ENCODE results near the gene CFAP92.

DNA sequence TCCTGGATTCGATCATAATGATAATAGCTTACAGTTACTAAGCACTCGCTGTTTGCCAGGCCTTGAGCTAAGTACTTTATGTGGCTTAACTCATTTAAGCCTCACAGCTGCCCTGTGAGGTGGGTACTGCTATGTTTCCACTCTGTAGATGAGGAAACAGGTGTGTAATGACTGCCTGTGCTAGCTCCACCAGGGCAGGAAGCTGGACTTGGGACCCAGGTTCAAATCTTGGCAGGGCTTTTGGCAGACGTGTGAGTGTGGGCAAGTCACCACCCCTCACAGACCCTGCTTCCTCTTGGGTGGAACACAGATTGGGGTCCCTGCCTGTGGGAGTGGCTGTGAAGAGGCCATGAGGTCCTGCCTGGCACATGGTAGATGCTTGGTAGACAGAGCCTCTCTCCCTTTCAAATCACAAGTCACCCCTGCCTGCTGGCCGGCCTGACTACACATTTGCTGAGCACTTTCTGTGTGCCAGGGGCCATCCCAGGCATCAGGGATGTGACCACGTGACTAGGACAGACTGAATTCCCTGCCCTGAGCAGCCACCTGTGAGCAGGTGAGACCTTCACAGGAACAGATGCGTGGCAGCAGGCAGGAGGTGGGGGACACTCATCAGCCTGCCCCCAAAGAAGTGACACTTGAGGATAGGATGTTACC, 10.9 kb upstream of the CFAP92 start:
- TF ChIP-seq, protein P1, sequence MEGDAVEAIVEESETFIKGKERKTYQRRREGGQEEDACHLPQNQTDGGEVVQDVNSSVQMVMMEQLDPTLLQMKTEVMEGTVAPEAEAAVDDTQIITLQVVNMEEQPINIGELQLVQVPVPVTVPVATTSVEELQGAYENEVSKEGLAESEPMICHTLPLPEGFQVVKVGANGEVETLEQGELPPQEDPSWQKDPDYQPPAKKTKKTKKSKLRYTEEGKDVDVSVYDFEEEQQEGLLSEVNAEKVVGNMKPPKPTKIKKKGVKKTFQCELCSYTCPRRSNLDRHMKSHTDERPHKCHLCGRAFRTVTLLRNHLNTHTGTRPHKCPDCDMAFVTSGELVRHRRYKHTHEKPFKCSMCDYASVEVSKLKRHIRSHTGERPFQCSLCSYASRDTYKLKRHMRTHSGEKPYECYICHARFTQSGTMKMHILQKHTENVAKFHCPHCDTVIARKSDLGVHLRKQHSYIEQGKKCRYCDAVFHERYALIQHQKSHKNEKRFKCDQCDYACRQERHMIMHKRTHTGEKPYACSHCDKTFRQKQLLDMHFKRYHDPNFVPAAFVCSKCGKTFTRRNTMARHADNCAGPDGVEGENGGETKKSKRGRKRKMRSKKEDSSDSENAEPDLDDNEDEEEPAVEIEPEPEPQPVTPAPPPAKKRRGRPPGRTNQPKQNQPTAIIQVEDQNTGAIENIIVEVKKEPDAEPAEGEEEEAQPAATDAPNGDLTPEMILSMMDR (IDR thresholded peaks at IDR 0.05): no peak
- no peak for TF ChIP-seq POLR2A (IDR thresholded peaks at IDR 0.05)

All from testis (tissue), 2 donors.